A549 (cell line): ENCODE data around the gene NTNG1. TPM values are rescaled to one million over a fixed set of nuclear protein-coding genes. Genes with fewer than 3 reads are reported as not detected.

ENCODE experiments used
- ATAC-seq, 2 experiments: fragments of 200-7000 bp in 1 of 2; fragments of >200 bp in 1 of 2; cut with Nextera tagmentation in 1 of 2; cut with Tn5 transposase in 1 of 2; 3 replicates each; pipeline versions ENCODE4 v1.8.0 to v1.9.1; 2018 to 2020; ENCODE audit warnings: mild to moderate bottlenecking in 1 of 2, moderate library complexity in 1 of 2
- CTCF ChIA-PET: fragments of 300-600 bp; sonication (Branson Sonifier 250); formaldehyde crosslinking; extraction: SDS; loops from one replicate; lab custom pipeline; 2021; ENCODE audit warnings: antibody characterized with exemption, inconsistent platforms; lab: Yijun Ruan, JAX
- POLR2A ChIA-PET: fragments of 350-600 bp; formaldehyde crosslinking; extraction: SDS; loops from one replicate; lab custom pipeline; 2021; ENCODE audit warnings: antibody characterized with exemption, inconsistent platforms; lab: Yijun Ruan, JAX
- DNase-seq, 2 experiments: peaks; one replicate each; pipeline versions ENCODE4 v3.0.0 to v3.0.0-alpha.2; 2011 to 2016; ENCODE audit warnings: low read depth in 1 of 2, low spot score in 1 of 2
- FAIRE-seq: peaks from 2 replicates; lab custom pipeline; 2011; peaks lifted over from hg19 to GRCh38; lab: Jason Lieb, UNC
- H3K27ac ChIP-seq, 2 experiments: fragments of >200 bp; sonication (Bioruptor Twin); formaldehyde crosslinking; 3 replicates each; pipeline ENCODE4 v1.5.1; 2016 to 2017
- H3K4me1 ChIP-seq: fragments of >200 bp; sonication (Bioruptor Twin); formaldehyde crosslinking; 3 replicates; pipeline ENCODE4 v1.6.1; 2016
- H3K4me2 ChIP-seq: fragments of >200 bp; sonication (Bioruptor Twin); formaldehyde crosslinking; 3 replicates; pipeline ENCODE4 v1.6.1; 2016
- H3K4me3 ChIP-seq: fragments of >200 bp; sonication (Bioruptor Twin); formaldehyde crosslinking; 3 replicates; pipeline ENCODE4 v1.5.1; 2016
- H3K9me3 ChIP-seq: fragments of >200 bp; sonication (Bioruptor Twin); formaldehyde crosslinking; 3 replicates; pipeline ENCODE4 v1.6.1; 2016
- ATOH8 ChIP-seq: fragments of 250-450 bp; sonication (Bioruptor Pico); IDR thresholded peaks from 2 replicates; pipeline ENCODE4 v1.5.0; 2020; ENCODE audit warnings: low read depth, mild to moderate bottlenecking, moderate library complexity
- BCL3 ChIP-seq: fragments of >200 bp; sonication (Bioruptor Twin); formaldehyde crosslinking; IDR thresholded peaks from 3 replicates; pipeline ENCODE4 v1.6.1; 2016
- CEBPB ChIP-seq, 2 experiments: fragments of >200 bp in 1 of 2; sonication (Bioruptor Twin) in 1 of 2; formaldehyde crosslinking in 1 of 2; IDR thresholded peaks; 2 replicates each; pipeline ENCODE4 v1.6.1; 2012 to 2016
- CHD2 ChIP-seq: fragments of 150-350 bp; IDR thresholded peaks from 2 replicates; pipeline ENCODE4 v1.6.1; 2014; ENCODE audit warnings: low read length; ENCODE audit not compliant: partially characterized antibody
- E2F6 ChIP-seq: IDR thresholded peaks from 2 replicates; pipeline ENCODE4 v1.6.1; 2012; ENCODE audit warnings: low read depth, borderline replicate concordance
- FOSB ChIP-seq: fragments of 250-450 bp; sonication (Bioruptor Pico); IDR thresholded peaks from 2 replicates; pipeline ENCODE4 v1.5.0; 2020; ENCODE audit warnings: mild to moderate bottlenecking, moderate library complexity
- FOSL2 ChIP-seq, 2 experiments: fragments of 450-650 bp in 1 of 2; fragments of >200 bp in 1 of 2; sonication (Bioruptor Twin) in 1 of 2; formaldehyde crosslinking; IDR thresholded peaks; 2 replicates each; pipeline versions ENCODE4 v1.5.0 to v1.6.1; 2016 to 2020; ENCODE audit warnings: mild to moderate bottlenecking in 1 of 2, moderate library complexity in 1 of 2
- HES2 ChIP-seq: fragments of >200 bp; sonication (Bioruptor Twin); formaldehyde crosslinking; IDR thresholded peaks from 2 replicates; pipeline ENCODE4 v1.6.1; 2016
- HEYL ChIP-seq: fragments of 250-450 bp; sonication (Bioruptor Pico); IDR thresholded peaks from 2 replicates; pipeline ENCODE4 v1.8.0; 2021; ENCODE audit warnings: mild to moderate bottlenecking, moderate library complexity
- HOXB13 ChIP-seq: fragments of 250-450 bp; sonication (Bioruptor Pico); IDR thresholded peaks from 2 replicates; pipeline ENCODE4 v1.5.0; 2020; ENCODE audit warnings: low read depth, mild to moderate bottlenecking, moderate library complexity
- HOXB5 ChIP-seq: fragments of 250-450 bp; sonication (Bioruptor Pico); IDR thresholded peaks from 2 replicates; pipeline ENCODE4 v1.5.0; 2020; ENCODE audit warnings: mild to moderate bottlenecking, moderate library complexity
- JUNB ChIP-seq: fragments of >200 bp; sonication (Bioruptor Twin); formaldehyde crosslinking; IDR thresholded peaks from 2 replicates; pipeline ENCODE4 v1.6.1; 2016
- KDM1A ChIP-seq: fragments of 200-600 bp; sonication (generic); IDR thresholded peaks from 2 replicates; pipeline ENCODE4 v1.6.1; 2016; ENCODE audit warnings: low read depth, mild to moderate bottlenecking
- MAFK ChIP-seq: fragments of 450-650 bp; IDR thresholded peaks from 2 replicates; pipeline ENCODE4 v1.6.1; 2014; ENCODE audit not compliant: partially characterized antibody
- MAX ChIP-seq: IDR thresholded peaks from 2 replicates; pipeline ENCODE4 v1.6.1; 2012
- MAZ ChIP-seq: fragments of 150-350 bp; IDR thresholded peaks from 2 replicates; pipeline ENCODE4 v1.6.1; 2014; ENCODE audit warnings: antibody characterized with exemption, low read depth, low read length, borderline replicate concordance
- NR3C1 ChIP-seq: fragments of >200 bp; sonication (Bioruptor Twin); formaldehyde crosslinking; IDR thresholded peaks from 3 replicates; pipeline ENCODE4 v1.6.1; 2017
- PHF8 ChIP-seq: fragments of 200-600 bp; sonication (generic); IDR thresholded peaks from 2 replicates; pipeline ENCODE4 v1.6.1; 2016; ENCODE audit warnings: low read depth, mild to moderate bottlenecking, antibody characterized with exemption, moderate library complexity, borderline replicate concordance
- POLR2A ChIP-seq: IDR thresholded peaks from 2 replicates; pipeline ENCODE4 v1.6.1; 2012; ENCODE audit warnings: mild to moderate bottlenecking, low read length
- RARB ChIP-seq: fragments of 250-450 bp; sonication (Bioruptor Pico); IDR thresholded peaks from 2 replicates; pipeline ENCODE4 v1.8.0; 2021; ENCODE audit warnings: mild to moderate bottlenecking, moderate library complexity
- RCOR1 ChIP-seq: fragments of 150-350 bp; IDR thresholded peaks from 2 replicates; pipeline ENCODE4 v1.6.1; 2014; ENCODE audit warnings: antibody characterized with exemption, low read length, low read depth
- REST ChIP-seq: fragments of 200-600 bp; sonication (generic); IDR thresholded peaks from 2 replicates; pipeline ENCODE4 v1.6.1; 2016; ENCODE audit warnings: antibody characterized with exemption, mild to moderate bottlenecking, moderate library complexity
- RNF2 ChIP-seq: fragments of 200-600 bp; sonication (generic); IDR thresholded peaks from 2 replicates; pipeline ENCODE4 v1.6.1; 2016; ENCODE audit warnings: low read depth, mild to moderate bottlenecking, antibody characterized with exemption, moderate library complexity, borderline replicate concordance
- TFCP2L1 ChIP-seq: fragments of 250-450 bp; sonication (Bioruptor Pico); IDR thresholded peaks from 2 replicates; pipeline ENCODE4 v1.5.0; 2021; ENCODE audit warnings: mild to moderate bottlenecking
- TP53 ChIP-seq: fragments of 250-450 bp; sonication (Bioruptor Pico); IDR thresholded peaks from 2 replicates; pipeline ENCODE4 v1.5.0; 2021; ENCODE audit warnings: mild to moderate bottlenecking, moderate library complexity
- USF2 ChIP-seq: fragments of 450-650 bp; IDR thresholded peaks from 2 replicates; pipeline ENCODE4 v1.6.1; 2014; ENCODE audit warnings: antibody characterized with exemption
- ZFP36 ChIP-seq: fragments of 450-650 bp; IDR thresholded peaks from 2 replicates; pipeline ENCODE4 v1.6.1; 2014; ENCODE audit warnings: borderline replicate concordance; ENCODE audit not compliant: partially characterized antibody
- ZNF302 ChIP-seq: fragments of 250-450 bp; sonication (Bioruptor Pico); IDR thresholded peaks from 2 replicates; pipeline ENCODE4 v1.9.0; 2021; ENCODE audit warnings: inconsistent platforms, mild to moderate bottlenecking, moderate library complexity
- WGBS: methylation state at CpG from one replicate; pipeline ENCODE4 v1.1.6; 2017; ENCODE audit errors: missing lambda C conversion rate; 5-methylcytosine and 5-hydroxymethylcytosine counted together
- polyA plus RNA-seq, 4 experiments: library from polyadenylated mRNA; depleted of rRNA in 3 of 4; stranded (reverse); fragments of >200 nt; fragmentation: RNase III in 1 of 4; extraction: RNeasy Plus Mini Kit Qiagen cat#74134 plus additional on column Dnase treatment in 1 of 4; gene quantifications; 2 replicates in 3 of 4; 3 replicates in 1 of 4; pipeline ENCODE4 v1.2.3, GENCODE V29; 2011 to 2017

Gene NTNG1
- polyA plus RNA-seq, 2 of the 4 experiments (the other 2 are of a cell fraction) = not detected

GRCh38 chr1:107273515-107273914 lies 132.7 kb downstream of the NTNG1 start:
- H3K4me2 ChIP-seq = no peak overlapping the region
- ChIA-PET POLR2A (no interaction called here), CTCF (no interaction called here)
- no peaks in the 10 kb centered on the region for H3K4me1 ChIP-seq
- ATAC-seq (no peak), DNase-seq (no peak), FAIRE-seq (no peak)
- WGBS = 17% methylated on average over 3 of the region's 3 CpGs
- H3K27ac ChIP-seq = no peak overlapping the region
- no peak overlapping the region for H3K4me3 ChIP-seq
- no peaks in the 10 kb centered on the region for H3K9me3 ChIP-seq
- TF ChIP-seq MAZ (no peak), RNF2 (no peak), CHD2 (no peak), HOXB5 (CRISPR knock-in tag) (no peak), REST (no peak), MAX (no peak), ZFP36 (no peak), ATOH8 (CRISPR knock-in tag) (no peak), MAFK (no peak), BCL3 (no peak), FOSB (no peak), TFCP2L1 (CRISPR knock-in tag) (no peak), HOXB13 (CRISPR knock-in tag) (no peak), HEYL (CRISPR knock-in tag) (no peak), NR3C1 (no peak)

GRCh38 chr1:107274227-107274626 lies 133.4 kb downstream of the NTNG1 start:
- no peaks in the 10 kb centered on the region for H3K9me3 ChIP-seq
- ChIA-PET CTCF (interaction anchor here (1.3 to 1.8 kb wide), 2 partner anchors 255 to 476 kb away, joined by 4 to 7 read pairs; no protein-coding TSS in a partner anchor), POLR2A (no interaction called here)
- no peaks in the 10 kb centered on the region for H3K4me1 ChIP-seq
- no peak overlapping the region for H3K4me2 ChIP-seq
- ATAC-seq (no peak), FAIRE-seq (no peak), DNase-seq (no peak)
- H3K4me3 ChIP-seq = no peak overlapping the region
- no peak overlapping the region for H3K27ac ChIP-seq
- WGBS = 14% methylated on average over 1 of the region's 1 CpG
- TF ChIP-seq RARB (no peak), CEBPB (IDR thresholded peaks at IDR 0.05) (no peak), PHF8 (no peak), HES2 (no peak), POLR2A (no peak), ZNF302 (no peak), RCOR1 (no peak), REST (no peak), TP53 (CRISPR knock-in tag) (no peak), JUNB (no peak), USF2 (no peak), E2F6 (no peak), FOSL2 (IDR thresholded peaks at IDR 0.05) (no peak), FOSL2 (CRISPR knock-in tag; IDR thresholded peaks at IDR 0.05) (no peak), KDM1A (no peak), HOXB13 (CRISPR knock-in tag) (no peak)
